Testis (tissue), 3 donors: ENCODE data around the gene DCAF8L2. TPM values are rescaled to one million over a fixed set of nuclear protein-coding genes. Genes with fewer than 3 reads are reported as not detected.

Experiments used
- DNase-seq: peaks from one replicate; pipeline ENCODE4 v3.0.0-alpha.2; 2019
- H3K27ac ChIP-seq, 2 donors: fragments of 200-600 bp; sonication (generic); one replicate each; pipeline ENCODE4 v1.5.1; 2019
- H3K27me3 ChIP-seq: fragments of 200-600 bp; sonication (generic); one replicate; pipeline ENCODE4 v1.5.1; 2019
- H3K36me3 ChIP-seq: fragments of 200-600 bp; sonication (generic); one replicate; pipeline ENCODE4 v1.5.1; 2017; ENCODE audit warnings: low read depth; ENCODE audit errors: missing control alignments
- H3K4me1 ChIP-seq: fragments of 200-600 bp; sonication (generic); one replicate; pipeline ENCODE4 v1.5.1; 2019
- H3K4me3 ChIP-seq, 2 donors: fragments of 200-600 bp; sonication (generic); one replicate each; pipeline ENCODE4 v1.5.1; 2017 to 2019
- H3K9me3 ChIP-seq: fragments of 200-600 bp; sonication (generic); one replicate; pipeline ENCODE4 v1.5.1; 2017
- POLR2A ChIP-seq: fragments of 450-650 bp; IDR thresholded peaks from one replicate; pipeline ENCODE4 v1.6.1; 2017; ENCODE audit warnings: antibody characterized with exemption, mild to moderate bottlenecking, moderate library complexity
- WGBS, 2 donors: methylation state at CpG; one replicate each; pipeline ENCODE4 v1.1.5; 2018; 5-methylcytosine and 5-hydroxymethylcytosine counted together
- intact Hi-C: fragments of 100-400 bp; cut with DNase I; formaldehyde crosslinking; loops from one replicate; pipeline ENCODE4 v1.15.1; 2023; ENCODE audit warnings: low total_unique reads
- polyA plus RNA-seq: library from polyadenylated mRNA; stranded (reverse); fragments of 350-450 nt; fragmentation: Illumina TruSeq; extraction: RNeasy Lipid Tissue Mini Kit (QIAGEN cat#74804); gene quantifications from one replicate; pipeline ENCODE4 v1.2.3, GENCODE V29; 2014; ENCODE audit warnings: low read depth, low replicate concordance; ENCODE audit not compliant: insufficient read depth
- total RNA-seq, 2 donors: library from RNA; depleted of rRNA; stranded (reverse); fragments of >200 nt; gene quantifications; one replicate each; pipeline ENCODE4 v1.2.3, GENCODE V29; 2016
- TF ChIP-seq, protein P1 (sequence below), 3 experiments: fragments of 450-650 bp in 2 of 3; fragments of 200-600 bp in 1 of 3; sonication (generic) in 1 of 3; IDR thresholded peaks; one replicate each; pipeline ENCODE4 v1.5.1; 2016 to 2019; ENCODE audit warnings: antibody characterized with exemption in 3 of 3, mild to moderate bottlenecking in 2 of 3, moderate library complexity in 1 of 3

Gene DCAF8L2
- total and polyA plus RNA-seq, 3 donors from 2014 or later, result 55.4 to 175 (median 125) TPM

DNA sequence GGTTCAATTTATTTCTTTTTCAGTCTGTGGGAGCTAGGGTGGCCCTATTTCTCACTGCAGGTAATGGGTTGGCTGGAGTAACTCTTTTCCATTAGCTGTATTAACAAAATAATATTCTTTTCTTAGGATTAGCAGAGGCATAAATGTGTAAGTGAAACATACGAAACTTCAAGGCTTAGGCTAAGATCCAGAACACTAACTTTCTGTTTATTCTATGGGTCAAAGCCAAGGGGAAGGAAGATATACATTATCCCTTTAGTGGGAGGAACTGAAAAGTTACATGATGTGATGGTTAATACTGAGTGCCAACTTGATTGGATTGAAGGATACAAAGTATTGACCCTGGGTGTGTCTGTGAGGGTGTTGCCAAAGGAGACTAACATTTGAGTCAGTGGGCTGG, 66.4 kb downstream of the DCAF8L2 start:
- no peaks in the 10 kb centered on the region for H3K9me3 ChIP-seq
- no peaks in the 10 kb centered on the region for H3K27me3 ChIP-seq
- 48 to 83% methylated on average over 1 of the region's 1 CpG for WGBS, 2 donors
- no peak overlapping the region for H3K27ac ChIP-seq
- DNase-seq, result no peak
- no peak overlapping the region for H3K4me3 ChIP-seq
- intact Hi-C loops, result no loop called here
- no peaks in the 10 kb centered on the region for H3K36me3 ChIP-seq
- TF ChIP-seq POLR2A, result no peak
- TF ChIP-seq, protein P1, sequence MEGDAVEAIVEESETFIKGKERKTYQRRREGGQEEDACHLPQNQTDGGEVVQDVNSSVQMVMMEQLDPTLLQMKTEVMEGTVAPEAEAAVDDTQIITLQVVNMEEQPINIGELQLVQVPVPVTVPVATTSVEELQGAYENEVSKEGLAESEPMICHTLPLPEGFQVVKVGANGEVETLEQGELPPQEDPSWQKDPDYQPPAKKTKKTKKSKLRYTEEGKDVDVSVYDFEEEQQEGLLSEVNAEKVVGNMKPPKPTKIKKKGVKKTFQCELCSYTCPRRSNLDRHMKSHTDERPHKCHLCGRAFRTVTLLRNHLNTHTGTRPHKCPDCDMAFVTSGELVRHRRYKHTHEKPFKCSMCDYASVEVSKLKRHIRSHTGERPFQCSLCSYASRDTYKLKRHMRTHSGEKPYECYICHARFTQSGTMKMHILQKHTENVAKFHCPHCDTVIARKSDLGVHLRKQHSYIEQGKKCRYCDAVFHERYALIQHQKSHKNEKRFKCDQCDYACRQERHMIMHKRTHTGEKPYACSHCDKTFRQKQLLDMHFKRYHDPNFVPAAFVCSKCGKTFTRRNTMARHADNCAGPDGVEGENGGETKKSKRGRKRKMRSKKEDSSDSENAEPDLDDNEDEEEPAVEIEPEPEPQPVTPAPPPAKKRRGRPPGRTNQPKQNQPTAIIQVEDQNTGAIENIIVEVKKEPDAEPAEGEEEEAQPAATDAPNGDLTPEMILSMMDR (IDR thresholded peaks at IDR 0.05), result no peak
- no peaks in the 10 kb centered on the region for H3K4me1 ChIP-seq

DNA sequence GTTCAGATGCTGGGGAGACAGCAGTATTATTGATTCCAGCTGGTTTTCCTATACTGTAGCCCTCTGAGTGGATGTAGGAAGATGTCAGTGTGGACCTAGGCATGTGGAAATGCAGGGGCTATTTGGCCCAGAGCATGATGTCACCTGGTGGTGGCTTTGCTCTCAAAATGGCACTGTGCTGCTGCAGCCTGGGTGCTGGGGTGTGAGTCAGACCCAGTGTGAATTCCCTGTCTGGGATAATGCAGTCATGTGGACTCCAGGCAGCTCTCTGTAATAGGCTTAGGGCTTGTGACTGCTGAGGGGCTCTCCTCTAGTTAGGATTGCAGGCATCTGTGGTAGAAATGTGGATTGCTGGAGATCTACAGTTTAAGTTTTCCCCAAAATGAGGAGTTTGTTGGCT, 70.7 kb downstream of the DCAF8L2 start:
- Histone ChIP-seq H3K36me3 (no peaks in the 10 kb centered on the region), H3K9me3 (no peaks in the 10 kb centered on the region), H3K4me1 (no peaks in the 10 kb centered on the region), H3K27me3 (no peaks in the 10 kb centered on the region), H3K27ac (no peak overlapping the region), H3K4me3 (no peak overlapping the region)
- DNase-seq, result no peak
- intact Hi-C loops, result no loop called here
- TF ChIP-seq, protein P1 (IDR thresholded peaks at IDR 0.05), result no peak
- no peak for TF ChIP-seq POLR2A

DNA sequence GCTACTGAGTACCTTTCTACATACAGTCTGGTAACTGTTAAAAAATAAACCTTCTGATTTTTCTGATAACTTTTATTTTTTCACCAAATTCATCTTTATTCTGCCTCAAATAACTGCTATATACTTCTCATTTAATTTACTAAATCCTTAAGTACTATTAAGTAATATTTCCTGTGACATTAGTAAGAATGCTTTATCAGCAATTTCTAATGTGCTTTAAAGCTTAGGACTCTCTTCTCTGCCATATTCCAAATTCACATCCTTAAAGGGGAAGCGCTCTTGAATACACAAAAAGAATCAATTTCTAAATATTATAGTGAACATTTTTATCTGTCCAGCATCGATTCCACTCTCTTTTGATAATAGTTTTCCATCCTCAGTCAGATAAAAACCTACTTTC, 81.1 kb downstream of the DCAF8L2 start:
- no peak for DNase-seq
- Histone ChIP-seq H3K27ac (no peak overlapping the region), H3K27me3 (no peaks in the 10 kb centered on the region), H3K36me3 (no peaks in the 10 kb centered on the region), H3K4me1 (no peaks in the 10 kb centered on the region), H3K9me3 (no peaks in the 10 kb centered on the region), H3K4me3 (no peak overlapping the region)
- TF ChIP-seq POLR2A, result no peak
- TF ChIP-seq, protein P1 (IDR thresholded peaks at IDR 0.05), result no peak
- 80 to 91% methylated on average over 2 of the region's 2 CpGs for WGBS, 2 donors
- intact Hi-C loops, result no loop called here

DNA sequence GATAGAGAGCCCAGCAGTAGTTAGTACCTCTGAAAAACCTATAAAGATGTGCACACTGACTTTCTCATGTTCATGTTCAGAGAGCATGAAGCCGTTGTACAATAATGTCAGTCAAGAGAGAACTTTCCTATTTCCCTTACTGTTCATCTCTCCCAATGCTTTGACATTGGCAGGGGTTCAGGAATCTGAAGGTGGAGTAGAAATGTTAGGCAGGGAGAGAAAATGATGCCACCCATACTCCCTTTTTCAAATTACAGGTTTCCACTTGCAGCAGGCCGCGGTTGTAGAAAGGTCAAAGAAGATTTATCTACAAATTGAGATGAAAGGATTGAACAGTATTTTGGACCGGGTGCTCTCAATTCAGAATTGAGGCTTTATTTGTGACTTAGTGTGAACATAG, 84.3 kb downstream of the DCAF8L2 start:
- H3K4me1 ChIP-seq, result no peaks in the 10 kb centered on the region
- intact Hi-C loops, result no loop called here
- no peak overlapping the region for H3K4me3 ChIP-seq
- 64 to 96% methylated on average over 3 to 4 of the region's 4 CpGs for WGBS, 2 donors
- H3K9me3 ChIP-seq, result no peaks in the 10 kb centered on the region
- no peak for DNase-seq
- no peak overlapping the region for H3K27ac ChIP-seq
- TF ChIP-seq POLR2A, result no peak
- TF ChIP-seq, protein P1 (IDR thresholded peaks at IDR 0.05), result no peak
- H3K36me3 ChIP-seq, result no peaks in the 10 kb centered on the region
- H3K27me3 ChIP-seq, result no peaks in the 10 kb centered on the region

DNA sequence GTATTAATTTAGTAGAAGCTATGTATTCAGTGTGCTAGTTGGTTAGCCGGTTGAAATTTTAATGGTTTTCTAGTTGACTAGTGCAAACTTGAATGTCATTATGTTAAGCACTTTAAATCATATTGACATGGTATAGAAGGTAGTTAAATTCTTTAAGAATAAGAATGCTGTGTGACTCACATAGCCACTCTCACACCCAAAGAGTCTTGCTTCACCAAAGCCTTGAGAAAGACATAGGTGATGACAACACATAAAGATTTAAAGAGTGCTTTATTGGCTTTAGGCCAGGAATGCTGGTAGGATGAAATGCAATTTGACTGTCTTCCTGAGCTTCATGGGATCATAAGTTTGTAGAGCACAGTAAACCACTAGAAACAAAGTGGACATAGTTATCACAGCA, 85.3 kb downstream of the DCAF8L2 start:
- intact Hi-C loops, result no loop called here
- H3K4me1 ChIP-seq, result no peaks in the 10 kb centered on the region
- no peaks in the 10 kb centered on the region for H3K36me3 ChIP-seq
- no peaks in the 10 kb centered on the region for H3K27me3 ChIP-seq
- no peak for TF ChIP-seq POLR2A
- TF ChIP-seq, protein P1 (IDR thresholded peaks at IDR 0.05), result no peak
- H3K27ac ChIP-seq, result no peak overlapping the region
- no peak overlapping the region for H3K4me3 ChIP-seq
- no peaks in the 10 kb centered on the region for H3K9me3 ChIP-seq
- WGBS, 2 donors, result 94 to 100% methylated on average over 1 of the region's 1 CpG
- no peak for DNase-seq
